SK-N-SH (cell line): ENCODE results near the gene BID. TPM values are rescaled to one million over a fixed set of nuclear protein-coding genes. Genes with fewer than 3 reads are reported as not detected.

Source experiments
- CTCF ChIA-PET: fragments of 300-600, 350-600 bp; formaldehyde crosslinking; extraction: SDS; loops from one replicate; lab custom pipeline; 2021; lab: Yijun Ruan, JAX
- POLR2A ChIA-PET: fragments of 350-600 bp; sonication (Branson Sonifier 250); formaldehyde crosslinking; extraction: SDS; loops from one replicate; lab custom pipeline; 2020; ENCODE audit warnings: antibody characterized with exemption, inconsistent platforms; lab: Yijun Ruan, JAX
- DNase-seq: peaks from one replicate; pipeline ENCODE4 v3.0.0; 2012
- H2AFZ ChIP-seq: fragments of 200-600 bp; sonication (generic); 2 replicates; pipeline ENCODE4 v1.8.1; 2016; ENCODE audit warnings: antibody characterized with exemption, mild to moderate bottlenecking, low read depth
- H3F3A ChIP-seq: fragments of 200-600 bp; sonication (generic); replicated peaks from 2 replicates; pipeline ENCODE3; 2016; ENCODE audit warnings: antibody characterized with exemption, mild to moderate bottlenecking; ENCODE audit not compliant: insufficient read depth
- H3K27ac ChIP-seq, 2 experiments: fragments of 200-500 bp in 1 of 2; fragments of 200-600 bp in 1 of 2; sonication (Bioruptor generic) in 1 of 2; sonication (generic), shearing (Covaris generic) in 1 of 2; 2 replicates each; pipeline versions ENCODE4 v1.5.1 to v1.6.1; 2014 to 2016; ENCODE audit warnings: low read depth in 2 of 2, inconsistent platforms in 1 of 2, low read length in 1 of 2, mild to moderate bottlenecking in 1 of 2, mixed read lengths in 1 of 2
- H3K27me3 ChIP-seq: fragments of 200-600 bp; sonication (generic), shearing (Covaris generic); 2 replicates; pipeline ENCODE4 v1.6.1; 2016; ENCODE audit warnings: mixed run types; ENCODE audit not compliant: insufficient read depth
- H3K36me3 ChIP-seq, 2 experiments: fragments of 200-500 bp in 1 of 2; fragments of 200-600 bp in 1 of 2; sonication (Bioruptor generic) in 1 of 2; sonication (generic) in 1 of 2; replicated peaks in 1 of 2; 2 replicates each; pipeline versions ENCODE3 to v1.5.1; 2014 to 2016; ENCODE audit warnings: low read length in 1 of 2, mild to moderate bottlenecking in 1 of 2; ENCODE audit not compliant: insufficient read depth in 2 of 2, control insufficient read depth in 1 of 2
- H3K4me1 ChIP-seq, 2 experiments: fragments of 200-500 bp in 1 of 2; fragments of 200-600 bp in 1 of 2; sonication (Bioruptor generic) in 1 of 2; sonication (generic), shearing (Covaris generic) in 1 of 2; 2 replicates each; pipeline versions ENCODE4 v1.5.1 to v1.6.1; 2014 to 2016; ENCODE audit warnings: low read depth in 1 of 2, low read length in 1 of 2, mixed run types in 1 of 2; ENCODE audit not compliant: insufficient read depth in 2 of 2, control insufficient read depth in 1 of 2
- H3K4me2 ChIP-seq: fragments of 200-600 bp; sonication (generic), shearing (Covaris generic); 2 replicates; pipeline ENCODE4 v1.6.1; 2017; ENCODE audit warnings: mixed run types
- H3K4me3 ChIP-seq, 2 experiments: fragments of 200-500 bp in 1 of 2; fragments of 200-600 bp in 1 of 2; sonication (Bioruptor generic) in 1 of 2; sonication (generic), shearing (Covaris generic) in 1 of 2; 2 replicates each; pipeline versions ENCODE4 v1.5.1 to v1.8.1; 2014 to 2016; ENCODE audit warnings: low read depth in 2 of 2, inconsistent platforms in 1 of 2, low read length in 1 of 2, mild to moderate bottlenecking in 1 of 2, mixed read lengths in 1 of 2, moderate library complexity in 1 of 2
- H3K79me2 ChIP-seq: fragments of 200-600 bp; sonication (generic); 2 replicates; pipeline ENCODE4 v1.8.1; 2017; ENCODE audit warnings: mild to moderate bottlenecking; ENCODE audit not compliant: insufficient read depth
- H3K9ac ChIP-seq: fragments of 200-600 bp; sonication (generic); 2 replicates; pipeline ENCODE4 v1.6.1; 2017; ENCODE audit warnings: mixed run types
- H3K9me2 ChIP-seq: fragments of 200-600 bp; sonication (generic); 2 replicates; pipeline ENCODE4 v1.6.1; 2017; ENCODE audit warnings: mixed run types
- H3K9me3 ChIP-seq: fragments of 200-600 bp; sonication (generic); 2 replicates; pipeline ENCODE4 v1.6.1; 2017; ENCODE audit warnings: mixed run types, mild to moderate bottlenecking, moderate library complexity
- H4K20me1 ChIP-seq: fragments of 200-600 bp; sonication (generic); 2 replicates; pipeline ENCODE4 v1.6.1; 2017; ENCODE audit warnings: mild to moderate bottlenecking, mixed run types; ENCODE audit not compliant: insufficient read depth
- ELF1 ChIP-seq: IDR thresholded peaks from 2 replicates; pipeline ENCODE4 v1.4.0; 2012
- EP300 ChIP-seq, 2 experiments: IDR thresholded peaks; 2 replicates each; pipeline versions ENCODE4 v1.4.0 to v1.6.1; 2012; ENCODE audit warnings: borderline replicate concordance in 1 of 2, low read depth in 1 of 2, low read length in 1 of 2
- EZH2phosphoT487 ChIP-seq: fragments of 200-600 bp; sonication (generic); IDR thresholded peaks from 2 replicates; pipeline ENCODE4 v1.6.1; 2017; ENCODE audit warnings: low read depth, mixed run types, mild to moderate bottlenecking, antibody characterized with exemption, moderate library complexity, borderline replicate concordance
- FOXJ3 ChIP-seq: sonication (generic); formaldehyde crosslinking; IDR thresholded peaks from 2 replicates; pipeline ENCODE4 v1.5.1; 2020; ENCODE audit warnings: mild to moderate bottlenecking, missing genetic modification reagents
- FOXM1 ChIP-seq: IDR thresholded peaks from 2 replicates; pipeline ENCODE4 v1.4.0; 2012; ENCODE audit warnings: low read depth, mild to moderate bottlenecking
- GATA2 ChIP-seq: sonication (generic); formaldehyde crosslinking; IDR thresholded peaks from 2 replicates; pipeline ENCODE4 v1.5.0; 2020; ENCODE audit warnings: mild to moderate bottlenecking, missing genetic modification reagents
- MEF2A ChIP-seq: IDR thresholded peaks from 2 replicates; pipeline ENCODE4 v1.4.0; 2012; ENCODE audit warnings: low read depth, borderline replicate concordance
- MXI1 ChIP-seq: IDR thresholded peaks from 2 replicates; pipeline ENCODE4 v1.6.1; 2012; ENCODE audit warnings: mild to moderate bottlenecking, low read depth, low read length, improper control_type of control experiment
- NRF1 ChIP-seq: IDR thresholded peaks from 2 replicates; pipeline ENCODE4 v1.6.1; 2012; ENCODE audit warnings: low read depth, mild to moderate bottlenecking, low read length
- POLR2AphosphoS5 ChIP-seq: IDR thresholded peaks from 2 replicates; pipeline ENCODE4 v1.6.1; 2012; ENCODE audit warnings: low read depth, low read length
- RAD21 ChIP-seq: IDR thresholded peaks from 2 replicates; pipeline ENCODE4 v1.6.1; 2012; ENCODE audit warnings: mild to moderate bottlenecking, low read length
- RCOR1 ChIP-seq: fragments of 150-350 bp; IDR thresholded peaks from 2 replicates; pipeline ENCODE4 v1.6.1; 2017; ENCODE audit warnings: antibody characterized with exemption, low read length
- RFX5 ChIP-seq: IDR thresholded peaks from 2 replicates; pipeline ENCODE4 v1.6.1; 2012; ENCODE audit warnings: mild to moderate bottlenecking, improper control_type of control experiment, low read length
- RXRA ChIP-seq: IDR thresholded peaks from 2 replicates; pipeline ENCODE4 v1.4.0; 2012; ENCODE audit warnings: low read depth, mild to moderate bottlenecking, borderline replicate concordance
- SIN3A ChIP-seq: IDR thresholded peaks from 2 replicates; pipeline ENCODE4 v1.6.1; 2012; ENCODE audit warnings: low read depth, mild to moderate bottlenecking, low read length, moderate library complexity, borderline replicate concordance
- SMC3 ChIP-seq: IDR thresholded peaks from 2 replicates; pipeline ENCODE4 v1.6.1; 2012; ENCODE audit warnings: low read depth, low read length, improper control_type of control experiment
- TCF12 ChIP-seq: IDR thresholded peaks from 2 replicates; pipeline ENCODE4 v1.4.0; 2012
- TEAD4 ChIP-seq: IDR thresholded peaks from 2 replicates; pipeline ENCODE4 v1.4.0; 2012; ENCODE audit warnings: mild to moderate bottlenecking, borderline replicate concordance; ENCODE audit not compliant: insufficient read depth
- YY1 ChIP-seq: IDR thresholded peaks from 2 replicates; pipeline ENCODE4 v1.4.0; 2012; ENCODE audit warnings: low read depth, mild to moderate bottlenecking
- WGBS: methylation state at CpG from one replicate; pipeline ENCODE4 v1.1.6; 2017; ENCODE audit warnings: low lambda C conversion rate; 5-methylcytosine and 5-hydroxymethylcytosine counted together
- polyA plus RNA-seq, 3 experiments: library from polyadenylated mRNA; depleted of rRNA; stranded (reverse); fragments of >200 nt; gene quantifications; 2 replicates each; pipeline ENCODE4 v1.2.3, GENCODE V29; 2012
- TF ChIP-seq, protein P1 (sequence below): fragments of 200-600 bp; sonication (generic); IDR thresholded peaks from 2 replicates; pipeline ENCODE4 v1.6.1; 2017; ENCODE audit warnings: antibody characterized with exemption, mild to moderate bottlenecking, moderate library complexity
- TF ChIP-seq, protein P2 (sequence below): IDR thresholded peaks from 2 replicates; pipeline ENCODE4 v1.4.0; 2012; ENCODE audit warnings: low read depth
- TF ChIP-seq, protein P3 (sequence below): IDR thresholded peaks from 2 replicates; pipeline ENCODE4 v1.4.0; 2012; ENCODE audit warnings: low read depth, borderline replicate concordance
- TF ChIP-seq, protein P4 (sequence below): IDR thresholded peaks from 2 replicates; pipeline ENCODE4; 2012
- TF ChIP-seq, protein P5 (sequence below): fragments of 150-350 bp; IDR thresholded peaks from 2 replicates; pipeline ENCODE4 v1.6.1; 2017; ENCODE audit warnings: antibody characterized with exemption, low read length, low read depth, borderline replicate concordance

BID gene
- polyA plus RNA-seq, 1 of the 3 experiments (the other 2 are of a cell fraction) = 139 TPM

DNA sequence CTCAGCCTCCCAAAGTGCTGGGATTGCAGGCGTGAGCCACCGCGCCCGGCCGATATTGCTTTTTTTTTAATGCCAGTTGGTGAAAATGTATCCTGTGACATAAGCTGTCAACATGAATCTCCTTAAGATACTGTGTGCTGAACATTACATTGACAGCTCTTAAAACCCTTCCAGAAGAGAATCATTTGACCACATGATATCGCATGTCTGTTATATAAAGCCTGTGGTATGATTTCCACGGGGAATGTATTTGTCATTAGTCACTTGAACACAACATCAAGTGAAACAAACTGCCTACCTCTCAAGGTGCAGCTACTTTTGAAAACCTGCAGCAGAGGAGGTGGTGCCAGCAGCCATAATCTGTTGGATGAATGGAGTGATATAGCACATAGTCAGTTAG lies 68.7 kb downstream of the BID start:
- H3K4me1 ChIP-seq = peaks cover 3 to 11% of the 10 kb centered on the region in 2 experiments; a peak in 3 of 4 replicates
- CTCF ChIA-PET = no interaction called here
- TF ChIP-seq MXI1 (no peak), EP300 (IDR thresholded peaks at IDR 0.05; ENCODE audit: borderline replicate concordance in 1 of 2, low read depth in 1 of 2, low read length in 1 of 2) (no peak), MEF2A (no peak), POLR2AphosphoS5 (no peak), EZH2phosphoT487 (no peak), NRF1 (no peak), TCF12 (no peak), RAD21 (no peak), RFX5 (no peak), FOXJ3 (no peak)
- TF ChIP-seq, protein P1, sequence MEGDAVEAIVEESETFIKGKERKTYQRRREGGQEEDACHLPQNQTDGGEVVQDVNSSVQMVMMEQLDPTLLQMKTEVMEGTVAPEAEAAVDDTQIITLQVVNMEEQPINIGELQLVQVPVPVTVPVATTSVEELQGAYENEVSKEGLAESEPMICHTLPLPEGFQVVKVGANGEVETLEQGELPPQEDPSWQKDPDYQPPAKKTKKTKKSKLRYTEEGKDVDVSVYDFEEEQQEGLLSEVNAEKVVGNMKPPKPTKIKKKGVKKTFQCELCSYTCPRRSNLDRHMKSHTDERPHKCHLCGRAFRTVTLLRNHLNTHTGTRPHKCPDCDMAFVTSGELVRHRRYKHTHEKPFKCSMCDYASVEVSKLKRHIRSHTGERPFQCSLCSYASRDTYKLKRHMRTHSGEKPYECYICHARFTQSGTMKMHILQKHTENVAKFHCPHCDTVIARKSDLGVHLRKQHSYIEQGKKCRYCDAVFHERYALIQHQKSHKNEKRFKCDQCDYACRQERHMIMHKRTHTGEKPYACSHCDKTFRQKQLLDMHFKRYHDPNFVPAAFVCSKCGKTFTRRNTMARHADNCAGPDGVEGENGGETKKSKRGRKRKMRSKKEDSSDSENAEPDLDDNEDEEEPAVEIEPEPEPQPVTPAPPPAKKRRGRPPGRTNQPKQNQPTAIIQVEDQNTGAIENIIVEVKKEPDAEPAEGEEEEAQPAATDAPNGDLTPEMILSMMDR = no peak
- TF ChIP-seq, protein P2, sequence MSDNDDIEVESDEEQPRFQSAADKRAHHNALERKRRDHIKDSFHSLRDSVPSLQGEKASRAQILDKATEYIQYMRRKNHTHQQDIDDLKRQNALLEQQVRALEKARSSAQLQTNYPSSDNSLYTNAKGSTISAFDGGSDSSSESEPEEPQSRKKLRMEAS = no peak
- TF ChIP-seq, protein P3, sequence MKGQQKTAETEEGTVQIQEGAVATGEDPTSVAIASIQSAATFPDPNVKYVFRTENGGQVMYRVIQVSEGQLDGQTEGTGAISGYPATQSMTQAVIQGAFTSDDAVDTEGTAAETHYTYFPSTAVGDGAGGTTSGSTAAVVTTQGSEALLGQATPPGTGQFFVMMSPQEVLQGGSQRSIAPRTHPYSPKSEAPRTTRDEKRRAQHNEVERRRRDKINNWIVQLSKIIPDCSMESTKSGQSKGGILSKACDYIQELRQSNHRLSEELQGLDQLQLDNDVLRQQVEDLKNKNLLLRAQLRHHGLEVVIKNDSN = no peak
- H3K36me3 ChIP-seq = peaks cover 4 to 18% of the 10 kb centered on the region in 2 experiments
- no peak overlapping the region for H3K4me3 ChIP-seq
- no peak for DNase-seq
- H3F3A ChIP-seq = peaks cover 33% of the 10 kb centered on the region
- H4K20me1 ChIP-seq = no peaks in the 10 kb centered on the region
- H3K9me3 ChIP-seq = no peaks in the 10 kb centered on the region
- peak overlapping the region in 1 of 2 experiments; percentile 95; a peak in 2 of 4 replicates for H3K27ac ChIP-seq
- H3K9me2 ChIP-seq = no peaks in the 10 kb centered on the region
- H3K4me2 ChIP-seq = peak overlapping the region; percentile 77
- POLR2A ChIA-PET = no interaction called here
- no peak overlapping the region for H2AFZ ChIP-seq
- H3K79me2 ChIP-seq = peaks cover 35% of the 10 kb centered on the region
- no peak overlapping the region for H3K9ac ChIP-seq
- WGBS = 93% methylated on average over 7 of the region's 7 CpGs
- no peaks in the 10 kb centered on the region for H3K27me3 ChIP-seq

DNA sequence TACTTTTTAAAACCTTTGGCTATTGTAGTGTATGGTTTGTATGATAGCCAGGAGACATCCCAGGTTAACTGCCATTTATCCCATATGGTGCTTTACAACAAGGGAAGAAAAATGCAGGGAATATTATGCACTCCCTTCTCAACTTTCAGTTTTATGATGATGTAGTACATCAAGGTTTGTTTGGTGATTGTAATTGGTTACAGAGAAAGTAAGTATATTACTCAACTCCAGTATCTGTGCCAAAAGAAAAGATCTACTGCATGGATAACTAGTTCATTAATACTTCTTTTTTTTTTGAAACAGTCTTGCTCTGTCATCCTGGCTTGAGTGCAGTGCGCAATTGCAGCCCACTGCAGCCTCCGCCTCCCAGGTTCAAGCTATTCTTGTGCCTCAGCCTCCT lies 70.5 kb downstream of the BID start:
- H3K4me3 ChIP-seq = no peak overlapping the region
- POLR2A ChIA-PET = no interaction called here
- CTCF ChIA-PET = interaction anchor here (1.3 kb wide), 1 partner anchor 15 kb away, joined by 3 read pairs; no protein-coding TSS in a partner anchor
- H3F3A ChIP-seq = peaks cover 42% of the 10 kb centered on the region
- peaks cover 7 to 18% of the 10 kb centered on the region in 2 experiments for H3K36me3 ChIP-seq
- no peak overlapping the region for H3K9ac ChIP-seq
- 100% methylated on average over 2 of the region's 2 CpGs for WGBS
- no peaks in the 10 kb centered on the region for H4K20me1 ChIP-seq
- no peak for DNase-seq
- no peaks in the 10 kb centered on the region for H3K9me3 ChIP-seq
- no peak overlapping the region for H2AFZ ChIP-seq
- no peak overlapping the region for H3K4me2 ChIP-seq
- no peaks in the 10 kb centered on the region for H3K9me2 ChIP-seq
- no peaks in the 10 kb centered on the region for H3K27me3 ChIP-seq
- H3K79me2 ChIP-seq = peaks cover 20% of the 10 kb centered on the region
- peaks cover 3 to 18% of the 10 kb centered on the region in 2 experiments; a peak in 3 of 4 replicates for H3K4me1 ChIP-seq
- H3K27ac ChIP-seq = peak overlapping the region in 1 of 2 experiments; percentile 6; a peak in 1 of 4 replicates
- TF ChIP-seq GATA2 (CRISPR knock-in tag) (no peak), RXRA (no peak), MEF2A (no peak), YY1 (no peak), ELF1 (no peak), POLR2AphosphoS5 (no peak), SIN3A (no peak), RCOR1 (no peak), MXI1 (no peak), RFX5 (no peak), TEAD4 (no peak), FOXM1 (no peak), SMC3 (no peak)
- TF ChIP-seq, protein P4, sequence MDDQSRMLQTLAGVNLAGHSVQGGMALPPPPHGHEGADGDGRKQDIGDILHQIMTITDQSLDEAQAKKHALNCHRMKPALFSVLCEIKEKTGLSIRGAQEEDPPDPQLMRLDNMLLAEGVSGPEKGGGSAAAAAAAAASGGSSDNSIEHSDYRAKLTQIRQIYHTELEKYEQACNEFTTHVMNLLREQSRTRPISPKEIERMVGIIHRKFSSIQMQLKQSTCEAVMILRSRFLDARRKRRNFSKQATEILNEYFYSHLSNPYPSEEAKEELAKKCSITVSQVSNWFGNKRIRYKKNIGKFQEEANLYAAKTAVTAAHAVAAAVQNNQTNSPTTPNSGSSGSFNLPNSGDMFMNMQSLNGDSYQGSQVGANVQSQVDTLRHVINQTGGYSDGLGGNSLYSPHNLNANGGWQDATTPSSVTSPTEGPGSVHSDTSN = no peak
- TF ChIP-seq, protein P2 = no peak
- TF ChIP-seq, protein P5, sequence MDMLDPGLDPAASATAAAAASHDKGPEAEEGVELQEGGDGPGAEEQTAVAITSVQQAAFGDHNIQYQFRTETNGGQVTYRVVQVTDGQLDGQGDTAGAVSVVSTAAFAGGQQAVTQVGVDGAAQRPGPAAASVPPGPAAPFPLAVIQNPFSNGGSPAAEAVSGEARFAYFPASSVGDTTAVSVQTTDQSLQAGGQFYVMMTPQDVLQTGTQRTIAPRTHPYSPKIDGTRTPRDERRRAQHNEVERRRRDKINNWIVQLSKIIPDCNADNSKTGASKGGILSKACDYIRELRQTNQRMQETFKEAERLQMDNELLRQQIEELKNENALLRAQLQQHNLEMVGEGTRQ = no peak
